AG04449 (cell line): ENCODE results near the gene PACSIN1.
"Not testable (repeated sequence)": the region's sequence is repeated elsewhere in the genome, so short reads cannot be mapped to it uniquely, and the experiment has no call there.

ENCODE experiments used
- CTCF ChIA-PET: fragments of 350-600 bp; formaldehyde crosslinking; extraction: SDS; loops from one replicate; lab custom pipeline; 2021; ENCODE audit warnings: antibody characterized with exemption; lab: Yijun Ruan, JAX
- POLR2A ChIA-PET: fragments of 400-600, 350-600 bp; formaldehyde crosslinking; extraction: SDS; loops from one replicate; lab custom pipeline; 2020; ENCODE audit warnings: antibody characterized with exemption, inconsistent platforms; lab: Yijun Ruan, JAX
- DNase-seq: peaks from one replicate; pipeline ENCODE4 v3.0.0-alpha.2; 2010; ENCODE audit warnings: low read depth, low spot score
- H3K4me3 ChIP-seq: 2 replicates; pipeline ENCODE4 v1.5.1; 2011; ENCODE audit warnings: low read depth, mild to moderate bottlenecking, control low read depth, low read length
- CTCF ChIP-seq: IDR thresholded peaks from one replicate; pipeline ENCODE4 v1.5.1; 2011; ENCODE audit warnings: mild to moderate bottlenecking, moderate library complexity, low read length, control low read depth, inconsistent platforms; ENCODE audit not compliant: insufficient read depth; ENCODE audit errors: missing control alignments

The PACSIN1 gene

GRCh38 chr6:34475238-34475682, 9.4 kb downstream of the PACSIN1 start:
- H3K4me3 ChIP-seq, result no peak overlapping the region
- ChIA-PET CTCF (interaction anchor here (1.2 to 3.4 kb wide), 3 partner anchors 9 to 16 kb away, joined by 4 to 15 read pairs (median 8); partner anchors contain the start of gene PACSIN1), POLR2A (interaction anchor here (1.1 kb wide), 1 partner anchor 50 kb away, joined by 4 read pairs; no protein-coding TSS in a partner anchor)
- no peak for DNase-seq
- TF ChIP-seq CTCF, result no peak

GRCh38 chr6:34475767-34476328, 10.0 kb downstream of the PACSIN1 start:
- no peak overlapping the region for H3K4me3 ChIP-seq
- POLR2A ChIA-PET, result interaction anchor here (1.1 kb wide), 1 partner anchor 51 kb away, joined by 4 read pairs; no protein-coding TSS in a partner anchor
- CTCF ChIA-PET, result interaction anchor here (0.7 to 3.4 kb wide), 4 partner anchors 10 to 134 kb away, joined by 3 to 15 read pairs (median 6); partner anchors contain the start of gene PACSIN1
- TF ChIP-seq CTCF, result no peak
- DNase-seq, result no peak

GRCh38 chr6:34476447-34476846, 10.6 kb downstream of the PACSIN1 start:
- H3K4me3 ChIP-seq, result no peak overlapping the region
- no peak for DNase-seq
- POLR2A ChIA-PET, result no interaction called here
- CTCF ChIA-PET, result interaction anchor here (0.7 to 3.4 kb wide), 4 partner anchors 10 to 133 kb away, joined by 3 to 15 read pairs (median 6); partner anchors contain the start of gene PACSIN1
- no peak for TF ChIP-seq CTCF

GRCh38 chr6:34476921-34477320, 11.0 kb downstream of the PACSIN1 start:
- no peak for DNase-seq
- ChIA-PET POLR2A (no interaction called here), CTCF (interaction anchor here (2.2 to 3.4 kb wide), 2 partner anchors 14 to 17 kb away, joined by 8 to 15 read pairs; no protein-coding TSS in a partner anchor)
- no peak for TF ChIP-seq CTCF
- no peak overlapping the region for H3K4me3 ChIP-seq

GRCh38 chr6:34478796-34479195, 12.9 kb downstream of the PACSIN1 start:
- ChIA-PET CTCF (no interaction called here), POLR2A (no interaction called here)
- no peak for TF ChIP-seq CTCF
- H3K4me3 ChIP-seq, result no peak overlapping the region
- DNase-seq, result no peak

- POLR2A ChIA-PET, CTCF ChIA-PET: not testable (repeated sequence)
These were observed 17.9 kb downstream of the PACSIN1 start for GRCh38 chr6:34483781-34484180.

GRCh38 chr6:34484391-34484790, 18.5 kb downstream of the PACSIN1 start:
- no peak for DNase-seq
- CTCF ChIA-PET, result no interaction called here
- TF ChIP-seq CTCF, result no peak
- no peak overlapping the region for H3K4me3 ChIP-seq
- POLR2A ChIA-PET, result no interaction called here

More at GRCh38 chr6:34483781-34484180, 17.9 kb downstream of the PACSIN1 start:
- DNase-seq, H3K4me3 ChIP-seq: not testable (repeated sequence)
